RWPE2 (cell line): Measurements from ENCODE around the gene ZC2HC1C.

Source experiments
- ATAC-seq: fragments of 200-7000 bp; cut with Tn5 transposase; 3 replicates; pipeline ENCODE4 v1.9.1; 2021; ENCODE audit warnings: low read depth
- DNase-seq: peaks from one replicate; pipeline ENCODE4 v3.0.0-alpha.2; 2020; ENCODE audit warnings: low spot score
- H3K27ac ChIP-seq: fragments of 450-650 bp; 2 replicates; pipeline ENCODE4 v1.5.1; 2017; ENCODE audit warnings: mild to moderate bottlenecking; ENCODE audit not compliant: poor library complexity, severe bottlenecking
- H3K27me3 ChIP-seq: fragments of 250-450 bp; sonication (Bioruptor Pico); 2 replicates; pipeline ENCODE4 v1.5.1; 2021; ENCODE audit warnings: mild to moderate bottlenecking, moderate library complexity; ENCODE audit not compliant: insufficient read depth, poor library complexity, severe bottlenecking
- H3K36me3 ChIP-seq: fragments of 250-450 bp; sonication (Bioruptor Pico); 2 replicates; pipeline ENCODE4 v1.5.1; 2020; ENCODE audit warnings: low read depth, mild to moderate bottlenecking, moderate library complexity
- H3K4me1 ChIP-seq: fragments of 250-450 bp; sonication (Bioruptor Pico); 2 replicates; pipeline ENCODE4 v1.5.1; 2021; ENCODE audit warnings: mild to moderate bottlenecking, moderate library complexity; ENCODE audit not compliant: insufficient read depth, poor library complexity, severe bottlenecking
- H3K4me3 ChIP-seq: fragments of 250-450 bp; sonication (Bioruptor Pico); 2 replicates; pipeline ENCODE4 v1.5.1; 2021; ENCODE audit warnings: mild to moderate bottlenecking, moderate library complexity; ENCODE audit not compliant: severe bottlenecking
- H3K9me3 ChIP-seq: fragments of 250-450 bp; sonication (Bioruptor Pico); 2 replicates; pipeline ENCODE4 v1.5.1; 2021; ENCODE audit warnings: mild to moderate bottlenecking, moderate library complexity; ENCODE audit not compliant: severe bottlenecking
- CTCF ChIP-seq: fragments of 450-650 bp; IDR thresholded peaks from one replicate; pipeline ENCODE4 v1.5.1; 2017; ENCODE audit warnings: mild to moderate bottlenecking, moderate library complexity; ENCODE audit not compliant: poor library complexity, severe bottlenecking

ZC2HC1C gene

GRCh38 chr14:75090353-75090752 lies 20.9 kb downstream of the ZC2HC1C start:
- DNase-seq (no peak), ATAC-seq (no peak)
- no peak overlapping the region for H3K27ac ChIP-seq
- TF ChIP-seq CTCF, result no peak
- H3K4me1 ChIP-seq, result no peaks in the 10 kb centered on the region
- no peaks in the 10 kb centered on the region for H3K9me3 ChIP-seq
- peaks cover 90% of the 10 kb centered on the region for H3K36me3 ChIP-seq
- H3K4me3 ChIP-seq, result no peak overlapping the region
- H3K27me3 ChIP-seq, result no peaks in the 10 kb centered on the region

- peaks cover 90% of the 10 kb centered on the region for H3K36me3 ChIP-seq
- DNase-seq (no peak), ATAC-seq (no peak)
- no peaks in the 10 kb centered on the region for H3K27me3 ChIP-seq
- H3K27ac ChIP-seq, result no peak overlapping the region
- TF ChIP-seq CTCF, result no peak
- H3K4me1 ChIP-seq, result no peaks in the 10 kb centered on the region
- H3K9me3 ChIP-seq, result no peaks in the 10 kb centered on the region
- H3K4me3 ChIP-seq, result no peak overlapping the region
Measured at GRCh38 chr14:75091251-75091650, 21.8 kb downstream of the ZC2HC1C start.

- DNase-seq (no peak), ATAC-seq (no peak)
- no peaks in the 10 kb centered on the region for H3K4me1 ChIP-seq
- no peaks in the 10 kb centered on the region for H3K9me3 ChIP-seq
- no peaks in the 10 kb centered on the region for H3K27me3 ChIP-seq
- H3K4me3 ChIP-seq, result no peak overlapping the region
- no peak for TF ChIP-seq CTCF
- H3K36me3 ChIP-seq, result peaks cover 90% of the 10 kb centered on the region
- H3K27ac ChIP-seq, result no peak overlapping the region
Measured at GRCh38 chr14:75092698-75093097, 23.3 kb downstream of the ZC2HC1C start.

- DNase-seq (no peak), ATAC-seq (no peak)
- Histone ChIP-seq H3K27me3 (no peaks in the 10 kb centered on the region), H3K9me3 (no peaks in the 10 kb centered on the region), H3K27ac (no peak overlapping the region), H3K4me1 (no peaks in the 10 kb centered on the region), H3K4me3 (no peak overlapping the region), H3K36me3 (peaks cover 95% of the 10 kb centered on the region)
- TF ChIP-seq CTCF, result no peak
Measured at GRCh38 chr14:75094896-75095295, 25.5 kb downstream of the ZC2HC1C start.

GRCh38 chr14:75095690-75096089 lies 26.2 kb downstream of the ZC2HC1C start:
- Histone ChIP-seq H3K27me3 (no peaks in the 10 kb centered on the region), H3K4me1 (no peaks in the 10 kb centered on the region), H3K4me3 (no peak overlapping the region), H3K9me3 (no peaks in the 10 kb centered on the region), H3K36me3 (peaks cover 95% of the 10 kb centered on the region), H3K27ac (no peak overlapping the region)
- TF ChIP-seq CTCF, result no peak
- ATAC-seq (no peak), DNase-seq (no peak)
